Left lobe of liver (tissue), 2 donors: ENCODE measurements around the gene RUNX1. TPM values are rescaled to one million over a fixed set of nuclear protein-coding genes. Genes with fewer than 3 reads are reported as not detected.
"Not testable (repeated sequence)": the region's sequence is repeated elsewhere in the genome, so short reads cannot be mapped to it uniquely, and the experiment has no call there.

Source experiments
- ATAC-seq: fragments of 200-7000 bp; cut with Tn5 transposase; one replicate; pipeline ENCODE4 v1.9.1; 2020; ENCODE audit warnings: mild to moderate bottlenecking, moderate library complexity
- DNase-seq: peaks from one replicate; pipeline ENCODE4 v3.0.0-alpha.2; 2020; ENCODE audit warnings: low spot score
- total RNA-seq: library from RNA; stranded (reverse); gene quantifications from one replicate; pipeline ENCODE4 v1.2.1, GENCODE V29; 2021
- donor health status: DM: no; HTN: no; CAD: no; lungs with moderate emphysema.
- donor health status: DM: no; HTN: yes; CAD: no.

The RUNX1 gene
- total RNA-seq, 1 donor from 2014 or later = 4.3 TPM

DNA sequence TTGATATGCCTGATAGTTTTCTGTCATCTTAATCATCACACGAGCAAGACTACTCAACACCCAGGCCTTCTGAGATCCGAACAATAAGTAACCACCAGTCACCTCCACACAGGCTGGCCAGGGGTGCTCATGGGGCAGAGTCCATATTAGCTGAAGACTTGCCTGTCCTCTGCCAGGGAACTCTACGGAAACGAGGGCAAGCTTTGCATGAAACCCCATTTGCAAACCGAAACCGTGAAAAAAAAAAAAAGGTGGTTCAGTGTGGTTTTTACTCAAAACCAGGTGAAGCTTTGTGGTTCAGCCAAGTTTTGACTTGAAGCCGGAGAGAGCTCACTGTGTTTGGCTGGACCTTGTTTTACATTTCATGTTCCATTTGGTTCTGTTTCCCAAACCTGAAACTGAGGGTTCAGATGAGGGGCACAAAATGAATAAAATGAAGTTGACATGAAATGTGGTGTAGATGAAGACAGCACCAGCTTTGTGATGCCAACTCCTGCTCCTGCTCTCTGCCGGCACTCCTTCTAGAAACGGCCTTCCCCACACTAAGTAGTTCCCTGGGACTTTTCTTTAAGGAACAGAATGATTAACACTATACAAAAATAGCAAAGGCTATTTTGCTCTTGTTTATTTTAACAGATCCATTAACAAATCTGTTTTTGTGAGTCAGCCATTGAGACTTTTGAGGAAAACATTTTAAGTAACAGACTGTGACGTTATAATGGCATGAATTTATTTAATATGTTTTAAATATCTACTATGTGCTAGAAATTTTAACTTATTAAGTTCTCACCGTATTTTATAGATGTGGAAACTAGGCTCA, 74.7 kb downstream of the RUNX1 start:
- ATAC-seq = peak; percentile 98
- peak; percentile 71 for DNase-seq

DNA sequence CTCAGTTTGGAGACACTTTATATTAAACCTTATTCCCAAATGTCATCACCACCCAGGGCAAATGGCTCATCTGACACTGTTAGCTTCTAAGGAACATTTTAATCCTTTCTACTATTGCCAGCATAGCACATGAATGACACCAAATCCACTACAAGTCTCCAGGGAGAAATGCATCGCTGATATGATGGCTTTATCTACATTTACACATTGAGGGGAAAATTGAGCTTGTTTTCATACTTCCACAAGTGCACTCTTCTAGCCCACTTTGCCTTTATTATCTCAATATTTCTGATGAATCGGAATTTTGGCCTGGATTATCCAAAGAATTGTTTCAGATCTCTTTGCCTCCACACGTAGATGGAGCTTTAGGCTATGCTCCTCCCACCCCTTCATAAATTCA, 75.4 kb downstream of the RUNX1 start:
- no peak for ATAC-seq
- no peak for DNase-seq

DNA sequence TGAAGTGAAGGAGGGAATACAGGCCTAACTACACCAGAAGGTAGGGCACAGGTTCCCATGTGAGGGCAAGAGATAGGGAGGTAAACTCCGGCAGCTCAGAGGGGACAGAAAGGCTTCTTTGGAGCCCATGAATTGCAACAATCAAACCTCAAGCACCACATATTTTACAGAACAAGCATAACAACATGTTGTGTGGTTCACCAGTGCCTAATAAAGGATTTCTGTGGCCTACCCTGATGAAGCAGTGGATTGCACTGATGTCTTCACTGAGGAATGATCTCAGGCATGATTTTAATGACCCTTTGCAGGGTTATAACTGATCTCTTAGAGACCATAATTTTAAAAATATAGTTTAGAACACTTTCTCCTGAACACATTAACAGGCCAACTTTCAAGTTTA, 77.4 kb downstream of the RUNX1 start:
- ATAC-seq = no peak
- DNase-seq = no peak

DNA sequence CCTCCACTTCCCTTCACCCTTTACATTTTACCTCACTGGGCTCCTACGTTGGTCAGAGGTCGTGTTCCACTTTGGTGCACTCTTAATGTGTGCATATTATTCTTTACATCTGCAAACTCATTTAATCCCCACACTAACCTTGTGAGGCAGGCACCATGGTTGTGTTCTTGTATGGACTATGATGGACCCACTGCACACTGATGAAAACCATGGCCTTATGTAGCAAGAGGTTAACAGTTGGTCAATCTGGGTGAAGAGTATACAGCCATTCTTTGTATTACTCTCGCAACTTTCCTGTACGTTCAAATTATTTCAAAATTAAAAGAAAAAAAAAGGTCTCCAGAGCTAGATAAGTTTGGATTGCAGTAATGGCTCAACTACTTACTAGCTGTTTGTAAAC, 78.5 kb downstream of the RUNX1 start:
- DNase-seq (no peak), ATAC-seq (no peak)

DNA sequence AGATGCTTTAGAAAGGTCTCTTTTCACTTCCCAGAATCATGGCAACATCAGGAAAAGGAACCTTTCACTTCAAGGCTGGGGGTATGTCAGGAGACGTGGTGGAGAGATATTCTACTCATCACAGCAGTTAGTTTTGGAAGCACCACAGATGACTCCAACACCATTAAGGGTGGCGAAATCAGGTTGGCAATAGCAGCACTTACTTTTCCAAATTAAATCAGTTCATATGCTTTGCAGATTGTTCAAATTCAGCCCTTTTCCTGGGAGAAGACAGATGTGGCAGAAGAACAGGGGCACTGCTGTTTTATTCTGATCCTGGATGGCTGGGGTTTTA, 79.0 kb downstream of the RUNX1 start:
- ATAC-seq = no peak
- DNase-seq = no peak

DNA sequence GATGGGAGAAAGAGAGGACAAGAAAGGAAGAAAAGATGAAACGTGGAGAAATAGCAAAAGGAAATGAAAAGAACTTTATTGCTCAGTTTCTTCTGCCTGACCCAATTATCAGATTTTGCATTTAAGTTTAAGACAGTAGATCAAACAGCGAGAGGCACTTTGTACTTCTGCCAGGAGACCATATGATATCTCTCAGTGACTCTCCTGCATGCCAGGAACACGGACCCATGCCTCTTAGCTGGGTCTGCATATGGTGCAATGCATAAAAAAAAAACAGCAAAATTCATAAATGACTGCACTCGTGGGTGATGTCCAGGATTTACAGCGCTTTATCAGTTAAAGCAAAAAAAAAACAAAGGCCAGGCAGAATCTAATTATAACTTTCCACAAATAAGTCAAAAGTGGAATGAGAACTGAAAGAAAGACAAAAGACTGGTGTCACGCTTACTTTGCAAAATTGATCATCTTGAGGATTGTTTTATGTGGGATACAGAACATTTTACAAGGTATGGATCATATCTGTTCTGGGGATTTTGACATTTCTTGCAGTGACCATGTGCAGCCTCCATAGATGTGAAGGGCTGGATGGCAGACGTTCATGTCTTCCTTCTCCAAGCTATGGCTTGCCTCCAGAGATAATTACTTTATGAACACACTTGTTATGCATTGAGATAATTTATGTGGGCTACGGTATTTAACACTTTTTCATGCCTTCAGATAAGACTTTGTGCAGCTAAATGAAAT, 79.5 kb downstream of the RUNX1 start:
- no peak for DNase-seq
- no peak for ATAC-seq

DNA sequence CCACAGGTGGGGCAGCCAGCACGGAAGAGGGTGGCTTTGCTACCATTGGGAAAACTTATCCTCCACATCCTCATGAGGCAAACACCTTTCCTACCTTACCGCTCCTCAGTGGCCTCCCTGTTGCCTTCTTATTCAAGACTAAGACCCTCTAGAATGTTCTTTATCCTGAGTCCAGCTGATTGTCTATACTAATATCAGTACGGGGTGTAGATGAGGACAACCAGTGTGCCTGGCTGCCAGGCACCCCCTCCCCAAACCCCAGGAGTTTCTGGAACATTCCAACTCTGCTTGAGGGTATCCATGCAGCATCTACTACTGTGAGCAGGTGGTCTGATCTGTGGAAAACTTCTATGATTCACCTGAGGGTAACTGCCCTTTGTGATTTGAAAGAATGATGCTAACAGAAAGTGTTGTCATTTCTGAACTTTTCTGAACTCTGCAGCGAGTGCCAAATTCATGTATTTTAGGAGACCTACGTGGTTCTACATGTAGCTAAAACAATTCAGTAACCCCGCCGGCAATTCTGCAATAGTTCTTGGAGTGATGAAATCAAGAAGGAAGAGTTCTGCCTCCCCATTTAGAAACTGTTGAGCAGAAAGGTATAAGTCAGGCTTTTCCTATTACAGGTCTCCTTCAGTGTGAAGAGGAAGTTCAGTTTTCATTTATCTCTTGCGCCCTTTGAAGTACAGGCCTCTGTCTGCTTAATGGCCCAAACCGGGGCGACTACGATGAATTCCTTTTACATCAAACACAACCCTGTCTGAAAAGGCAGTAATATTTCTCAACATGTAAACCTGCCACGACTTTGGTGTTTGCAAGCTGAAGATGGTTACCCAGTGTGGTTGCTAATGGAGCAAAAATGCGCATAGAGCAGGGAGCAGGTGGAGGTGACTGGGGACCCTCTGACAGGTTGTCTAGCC, 80.4 kb downstream of the RUNX1 start:
- ATAC-seq (no peak), DNase-seq (no peak)

DNA sequence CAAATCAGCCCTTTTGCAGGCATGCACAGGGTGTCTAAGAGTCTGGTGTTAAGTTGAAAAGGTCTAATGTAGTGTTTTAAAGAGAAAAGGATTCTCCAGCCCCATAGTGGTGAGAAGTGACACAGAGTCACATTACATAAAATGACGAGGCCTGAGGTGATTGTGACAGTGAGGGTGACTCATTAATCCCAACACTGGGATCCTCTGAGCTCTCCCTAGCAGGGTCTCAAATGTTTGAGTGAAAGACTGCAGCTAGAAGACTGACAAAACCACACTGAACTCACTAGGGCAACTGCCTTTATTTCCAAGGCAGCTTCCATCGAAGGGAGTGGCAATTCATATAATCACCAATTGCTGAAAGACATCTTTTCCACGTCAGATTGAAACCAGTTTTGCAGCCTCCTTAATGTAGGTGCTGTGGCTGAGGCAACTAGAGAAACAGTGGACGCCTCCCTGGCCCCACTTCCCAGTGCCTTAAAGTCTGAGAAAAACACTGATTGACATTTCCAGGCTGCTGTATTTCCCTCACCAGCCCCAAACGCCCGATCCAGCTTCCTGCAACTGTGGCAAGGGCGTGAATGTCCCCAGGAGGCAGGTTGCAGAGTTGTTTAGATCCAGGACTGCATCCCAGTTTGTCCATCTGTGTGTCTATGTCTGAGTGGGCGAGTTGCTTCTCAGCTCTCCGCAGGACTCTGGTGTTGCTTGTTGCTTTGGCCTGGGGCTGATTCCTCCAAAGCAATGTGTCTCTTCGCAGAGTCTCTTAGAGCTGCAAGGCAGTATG, 81.4 kb downstream of the RUNX1 start:
- ATAC-seq = no peak
- DNase-seq = no peak

DNA sequence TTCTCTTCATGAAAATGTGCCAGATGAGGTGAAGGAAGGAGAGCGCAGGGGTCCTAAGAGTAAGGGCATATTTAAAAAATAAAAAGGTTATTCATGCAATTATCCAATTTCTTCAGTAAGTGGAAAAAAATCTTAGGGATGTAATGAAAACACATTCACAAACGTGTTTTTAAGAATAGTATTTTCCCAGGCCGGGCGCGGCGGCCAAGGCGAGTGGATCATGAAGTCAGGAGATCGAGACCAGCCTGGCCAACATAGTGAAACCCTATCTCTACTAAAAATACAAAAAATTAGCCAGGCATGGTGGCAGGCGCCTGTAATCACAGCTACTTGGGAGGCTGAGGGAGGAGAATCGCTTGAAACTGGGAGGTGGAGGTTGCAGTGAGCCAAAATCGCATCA, 82.2 kb downstream of the RUNX1 start:
- ATAC-seq, DNase-seq: not testable (repeated sequence)

DNA sequence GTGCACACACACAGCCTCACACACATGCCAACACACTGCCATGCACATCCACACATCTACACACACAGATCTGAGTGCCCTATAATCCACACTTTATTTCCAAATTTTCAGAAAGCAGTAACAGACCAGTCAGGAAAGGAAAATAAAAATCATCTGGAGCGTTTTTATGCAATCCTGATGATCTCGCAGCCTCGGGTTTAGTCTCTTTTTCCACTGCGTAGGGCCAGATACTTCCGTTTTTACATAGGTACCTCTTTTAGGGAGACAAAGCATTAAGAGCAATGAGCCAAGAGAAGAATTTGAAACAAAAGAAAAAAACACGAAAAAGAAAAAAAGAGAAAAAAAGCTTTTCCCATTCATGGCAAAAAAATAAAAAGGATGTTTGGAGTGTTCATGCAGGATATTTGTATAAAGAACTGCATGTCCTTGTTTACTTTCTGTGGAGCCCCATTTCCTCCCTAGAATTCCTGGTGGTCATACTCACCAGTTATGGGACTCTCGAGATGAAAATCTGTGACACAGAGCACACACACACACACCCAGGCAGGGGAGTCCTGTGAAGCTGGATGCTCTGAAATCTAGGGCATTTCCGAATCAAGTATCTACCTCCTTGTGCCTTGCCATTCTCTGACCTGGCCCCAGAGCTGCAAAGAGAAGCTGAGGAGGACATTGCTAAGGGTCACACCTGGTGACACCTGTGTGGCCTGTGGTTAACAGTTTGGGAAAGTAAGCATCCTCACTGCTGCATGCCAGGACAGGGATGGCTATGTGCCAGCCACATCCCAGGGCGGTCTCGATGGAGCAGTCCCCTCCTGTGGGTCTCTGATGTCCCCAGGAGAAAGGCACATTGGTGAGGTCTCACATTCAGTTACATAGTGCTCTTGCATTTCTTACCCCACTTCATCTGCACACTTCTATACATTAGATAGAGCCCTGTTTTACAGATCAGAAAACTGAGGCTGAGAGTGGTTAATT, 83.6 kb downstream of the RUNX1 start:
- ATAC-seq (no peak), DNase-seq (no peak)

DNA sequence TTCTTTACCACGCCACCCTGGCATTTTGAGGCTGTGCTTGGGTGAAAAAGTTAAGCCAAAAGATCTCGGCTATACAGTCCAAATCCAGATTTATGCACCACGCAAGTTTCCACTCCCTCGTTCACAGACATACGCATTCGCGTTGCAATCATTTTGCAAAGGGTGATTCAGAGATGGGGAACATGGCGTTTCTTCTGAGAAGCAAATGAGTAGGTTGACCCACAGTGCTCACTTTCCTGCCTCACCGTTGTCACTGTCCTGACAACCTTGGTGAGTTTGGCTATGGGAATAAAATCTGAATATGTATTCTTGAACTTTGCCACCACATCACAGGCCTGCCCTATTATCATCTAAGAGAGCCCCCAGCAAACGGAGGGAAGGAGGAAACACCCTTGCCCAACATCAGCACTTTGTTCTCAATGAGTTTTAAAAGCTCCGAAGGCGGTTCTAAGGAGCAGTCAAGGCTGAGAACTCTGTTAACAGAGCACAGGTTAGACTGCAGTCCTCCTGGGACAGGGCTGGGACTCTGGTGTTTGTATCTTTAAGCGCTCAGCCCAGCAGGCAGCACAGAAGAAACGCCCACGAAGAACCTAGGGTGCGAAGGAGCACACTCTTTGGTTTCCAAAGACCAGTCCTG, 86.4 kb downstream of the RUNX1 start:
- DNase-seq = no peak
- no peak for ATAC-seq

DNA sequence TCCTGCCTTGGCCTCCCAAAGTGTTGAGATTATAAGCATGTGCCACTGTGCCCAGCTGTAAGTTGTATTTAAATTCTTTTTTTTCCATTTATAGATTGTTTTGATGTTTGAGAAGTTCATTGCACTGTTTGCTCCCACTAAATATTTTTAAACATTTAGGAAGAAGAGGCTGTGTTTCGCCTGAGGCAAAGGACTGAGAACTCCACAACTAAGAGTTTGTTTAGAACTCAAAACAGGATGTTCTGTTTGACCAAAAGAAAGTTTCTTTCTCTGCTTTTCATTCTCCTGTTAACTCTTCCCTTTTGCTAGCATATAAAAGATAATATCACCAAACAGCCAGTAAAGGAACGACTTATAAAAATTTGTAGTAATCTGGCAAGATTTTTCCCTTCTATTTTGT, 87.0 kb downstream of the RUNX1 start:
- no peak for DNase-seq

DNA sequence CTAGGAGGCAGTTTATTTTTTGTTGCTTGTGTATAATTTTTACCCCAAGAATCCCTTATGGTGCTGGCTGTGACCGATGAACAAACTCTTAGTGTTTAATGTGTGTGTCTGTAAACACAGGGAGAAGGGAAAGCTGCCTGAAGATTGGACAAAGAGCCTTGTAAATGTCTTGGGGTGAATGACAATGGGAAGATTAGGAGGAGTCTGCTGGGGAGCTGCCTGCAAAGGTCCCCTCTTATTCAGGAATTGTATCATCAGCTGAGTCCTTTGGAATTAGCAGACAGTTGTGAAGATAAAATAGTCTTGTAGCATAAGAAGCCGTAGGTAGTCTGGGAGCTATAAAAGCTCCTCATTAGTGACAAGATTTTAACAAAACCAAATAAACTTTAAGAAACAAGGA, 88.4 kb downstream of the RUNX1 start:
- no peak for DNase-seq
- ATAC-seq = no peak

More for the DNA sequence above, 87.0 kb downstream of the RUNX1 start:
- no peak for ATAC-seq

DNA sequence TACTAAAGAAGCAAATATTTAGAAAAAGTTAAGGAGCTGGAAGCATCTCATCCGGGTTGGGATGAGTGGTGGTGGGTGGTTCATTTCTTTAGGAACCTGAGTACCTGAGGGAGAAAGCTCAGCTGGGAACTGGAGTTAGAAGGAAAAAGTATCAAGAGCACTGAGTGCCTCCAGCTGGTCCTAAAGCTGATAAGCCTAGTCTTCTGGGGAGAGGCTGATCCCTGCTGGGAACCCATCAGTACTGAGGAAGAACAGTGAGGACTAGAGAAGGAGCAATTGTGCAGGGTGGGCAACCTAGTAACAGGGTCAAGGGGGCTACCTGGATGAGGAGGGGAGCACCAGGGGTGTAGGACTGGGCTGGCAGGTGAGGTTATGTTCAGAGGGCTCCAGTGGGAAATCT, 89.5 kb downstream of the RUNX1 start:
- no peak for DNase-seq
- no peak for ATAC-seq

DNA sequence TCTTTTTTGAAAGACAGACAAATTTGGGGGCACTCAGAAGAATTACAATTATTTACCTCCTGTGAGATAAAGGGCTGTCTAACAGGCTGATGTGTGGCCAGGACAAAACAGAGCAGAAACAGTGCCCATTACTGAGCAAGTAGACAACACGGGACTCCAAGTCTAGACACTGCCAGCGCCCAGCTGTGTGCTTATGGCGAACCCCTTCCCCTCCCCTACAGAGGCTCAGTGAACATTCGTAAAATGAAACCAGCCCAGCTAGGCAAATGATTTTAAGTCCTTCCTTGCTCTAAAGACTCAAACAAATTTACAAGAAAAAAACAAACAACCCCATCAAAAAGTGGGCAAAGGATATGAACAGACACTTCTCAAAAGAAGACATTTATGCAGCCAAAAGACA, 91.1 kb downstream of the RUNX1 start:
- ATAC-seq (no peak), DNase-seq (no peak)

DNA sequence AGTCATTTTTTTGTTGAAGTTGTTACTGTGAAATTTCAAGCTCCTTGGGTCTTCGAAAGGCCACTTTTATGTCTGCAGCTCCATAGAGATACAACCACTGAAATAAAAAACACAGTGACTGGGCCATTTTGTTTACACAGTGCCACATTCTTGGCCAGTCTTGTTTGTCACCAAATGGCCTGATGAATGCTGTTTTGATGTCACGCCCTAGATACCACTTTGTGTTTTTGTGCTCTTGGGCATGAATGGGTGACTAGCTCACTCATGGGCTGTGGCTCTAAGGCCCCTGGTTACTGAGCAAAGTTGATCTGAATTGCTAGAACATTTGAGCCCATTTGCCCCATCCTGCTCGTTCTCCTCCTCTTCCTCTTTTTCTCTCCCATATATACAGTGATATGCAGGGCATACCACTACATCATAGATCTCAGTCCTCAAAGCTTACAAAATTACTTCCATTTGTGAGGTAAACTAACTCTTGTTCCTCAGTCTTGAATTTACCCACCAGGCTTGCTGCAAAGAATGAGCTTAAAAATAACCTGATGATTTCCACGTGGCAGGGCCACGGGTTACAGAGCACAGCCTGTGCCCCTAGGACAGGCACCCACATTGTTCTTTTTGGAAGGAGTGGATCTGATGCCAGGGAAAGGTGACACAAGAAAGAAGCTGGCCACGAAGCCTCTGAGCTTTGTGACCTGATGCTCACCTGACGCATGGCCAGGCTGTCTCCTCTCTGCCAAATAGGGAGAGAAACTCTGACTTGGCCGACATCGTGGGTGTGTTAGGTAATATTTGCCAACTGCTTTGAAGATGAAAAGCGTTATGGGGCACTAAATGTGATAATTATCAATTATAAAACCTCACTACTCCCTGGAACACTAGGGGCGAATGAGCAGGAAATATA, 92.4 kb downstream of the RUNX1 start:
- DNase-seq = no peak
- peak; percentile 59 for ATAC-seq

DNA sequence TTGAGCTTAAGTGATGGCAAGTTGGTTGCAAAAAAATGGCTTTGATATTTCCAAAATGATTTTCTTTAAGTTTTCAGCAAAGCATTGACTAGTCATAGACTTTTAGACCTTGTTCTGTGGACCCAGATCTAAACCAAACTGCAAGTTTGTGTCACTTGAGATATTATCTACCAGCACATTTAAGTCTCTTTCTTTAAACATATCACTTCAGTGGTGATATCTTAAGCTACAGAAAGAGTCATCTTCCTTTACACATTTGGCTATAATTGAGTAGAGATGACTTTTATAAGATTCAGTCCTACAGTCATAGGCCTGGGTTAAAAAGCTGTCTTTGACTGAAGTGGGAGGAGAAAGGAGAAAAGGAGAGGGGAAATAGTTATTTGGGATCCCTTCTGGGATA, 95.2 kb downstream of the RUNX1 start:
- ATAC-seq (no peak), DNase-seq (no peak)

DNA sequence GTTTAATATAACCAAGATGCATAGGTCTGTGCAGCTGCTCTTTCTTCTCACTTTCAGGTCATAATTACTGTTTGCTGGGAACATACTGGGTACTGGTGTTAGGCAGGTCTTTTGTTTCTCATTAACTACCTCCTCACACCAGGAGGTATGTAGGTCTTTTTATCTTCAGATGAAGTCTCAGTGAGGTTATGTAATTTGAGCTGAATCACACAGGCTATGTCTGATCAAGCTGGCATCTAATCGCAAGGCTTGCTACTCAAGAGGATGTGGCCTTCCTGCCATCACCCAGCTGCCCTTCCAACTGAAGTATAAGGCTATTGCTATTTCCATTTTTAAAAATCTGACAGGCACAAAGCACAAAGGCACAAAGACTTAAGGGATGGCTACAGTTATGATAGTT, 96.4 kb downstream of the RUNX1 start:
- ATAC-seq (no peak), DNase-seq (no peak)
